GM21825 (cell line): ENCODE data around the gene RNF220.
A peak's percentile ranks its signal among the peaks of the same experiment; 100 is the strongest.

Experiments used
- ATAC-seq: cut with Tn5 transposase; IDR thresholded peaks from one replicate; pipeline ENCODE4 v1.9.1; 2021; ENCODE audit warnings: mild to moderate bottlenecking, moderate library complexity; ENCODE audit not compliant: unreplicated experiment

The RNF220 gene

DNA sequence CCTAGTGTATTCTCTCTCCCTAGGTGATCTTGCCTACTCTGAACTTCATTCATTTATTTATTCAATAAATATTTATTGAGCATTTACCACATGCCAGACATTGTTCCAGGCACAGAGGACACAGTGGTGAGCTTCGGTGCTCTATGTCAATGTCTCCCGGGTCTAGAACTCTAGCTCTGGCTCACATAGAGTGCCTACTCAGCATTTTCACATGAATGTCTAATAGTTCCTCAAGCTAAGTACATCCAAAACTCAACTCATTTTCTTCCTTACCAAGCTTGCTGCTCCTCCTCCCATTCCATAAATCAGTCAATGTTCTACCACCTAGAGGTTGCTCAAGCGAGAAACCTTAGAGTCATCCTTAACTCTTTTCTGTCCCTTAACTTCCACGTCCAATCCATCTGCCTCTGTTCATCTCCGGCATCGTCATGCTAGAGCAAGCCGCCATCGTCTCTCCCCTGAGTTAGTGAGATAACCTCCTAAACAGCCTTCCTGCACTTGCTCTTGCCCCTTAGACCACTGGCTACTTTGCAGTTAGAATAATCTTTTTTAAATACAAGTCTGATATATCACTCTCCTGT lies 201.7 kb downstream of the RNF220 start:
- ATAC-seq, result no peak

DNA sequence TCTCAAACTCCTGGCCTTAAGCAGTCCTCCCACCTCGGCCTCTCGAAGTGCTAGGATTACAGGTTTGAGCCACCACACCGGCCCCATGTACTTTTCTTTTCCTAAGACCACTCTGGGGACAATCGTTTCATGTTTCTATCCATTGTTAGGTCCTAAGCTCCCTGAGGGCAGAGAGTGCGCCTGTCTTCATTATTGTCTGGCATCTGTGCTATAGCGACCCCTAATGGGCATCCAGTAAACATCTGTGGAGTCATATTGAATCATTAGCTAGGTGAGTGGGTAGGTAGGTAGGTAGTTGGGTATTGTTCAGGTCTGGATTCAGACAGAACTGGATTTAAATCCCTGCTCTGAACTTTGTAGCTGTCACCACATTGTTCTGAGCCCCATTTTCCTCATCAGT lies 203.1 kb downstream of the RNF220 start:
- no peak for ATAC-seq

DNA sequence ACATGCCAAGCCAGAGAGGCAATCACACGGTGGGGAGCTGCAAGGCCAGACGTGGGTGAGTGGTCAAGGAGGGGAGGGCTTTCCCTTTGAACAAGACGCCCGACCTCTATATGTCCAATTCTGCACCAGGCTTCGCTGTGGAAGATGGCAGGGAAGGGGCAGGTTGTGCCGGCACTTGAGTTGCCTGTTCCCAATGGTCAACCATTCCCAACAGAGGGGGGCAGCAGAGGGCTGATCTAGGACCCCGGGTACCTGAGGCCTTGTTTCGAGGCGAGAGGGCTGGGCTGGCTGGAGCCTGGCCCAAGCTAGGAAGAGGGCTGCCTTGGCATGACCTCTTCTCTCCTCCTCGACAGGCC lies 204.3 kb downstream of the RNF220 start:
- ATAC-seq, result no peak

DNA sequence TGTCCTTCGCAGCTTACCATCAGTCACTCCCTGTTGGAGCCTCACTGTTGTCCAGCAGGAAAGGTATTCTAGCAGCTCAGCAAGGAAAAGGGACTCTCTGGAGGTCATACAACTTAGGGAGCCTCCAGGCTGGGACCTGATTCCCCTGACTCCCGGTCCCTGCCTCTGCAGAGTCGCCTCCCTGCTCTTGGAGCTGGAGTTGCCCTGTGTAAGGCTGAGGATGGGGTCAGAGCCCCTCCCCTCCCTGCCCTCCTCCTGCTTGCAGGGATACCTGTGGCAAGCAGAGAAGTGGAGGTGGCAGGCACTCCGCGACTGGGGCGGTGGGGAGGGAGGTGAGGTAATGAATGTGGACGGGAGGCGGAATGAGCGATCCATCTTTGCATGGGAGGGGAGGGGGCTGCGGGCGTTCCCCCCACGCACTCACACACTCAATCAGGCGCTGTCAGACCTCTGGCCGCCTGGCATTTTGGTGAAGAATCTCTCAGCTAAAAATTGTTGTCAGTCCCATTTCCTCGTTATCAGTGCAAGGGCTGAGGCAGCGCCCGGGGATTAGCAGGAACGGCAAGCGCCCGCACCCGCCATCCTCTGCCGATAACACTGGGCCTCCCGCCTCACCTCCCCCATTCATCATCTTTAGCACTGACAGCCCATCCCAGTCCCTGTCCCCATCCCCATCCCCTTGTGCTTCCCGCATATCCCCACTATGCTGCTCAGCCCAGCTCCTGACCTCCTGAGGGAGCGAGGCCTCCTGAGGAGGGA lies 204.9 kb downstream of the RNF220 start:
- no peak for ATAC-seq

DNA sequence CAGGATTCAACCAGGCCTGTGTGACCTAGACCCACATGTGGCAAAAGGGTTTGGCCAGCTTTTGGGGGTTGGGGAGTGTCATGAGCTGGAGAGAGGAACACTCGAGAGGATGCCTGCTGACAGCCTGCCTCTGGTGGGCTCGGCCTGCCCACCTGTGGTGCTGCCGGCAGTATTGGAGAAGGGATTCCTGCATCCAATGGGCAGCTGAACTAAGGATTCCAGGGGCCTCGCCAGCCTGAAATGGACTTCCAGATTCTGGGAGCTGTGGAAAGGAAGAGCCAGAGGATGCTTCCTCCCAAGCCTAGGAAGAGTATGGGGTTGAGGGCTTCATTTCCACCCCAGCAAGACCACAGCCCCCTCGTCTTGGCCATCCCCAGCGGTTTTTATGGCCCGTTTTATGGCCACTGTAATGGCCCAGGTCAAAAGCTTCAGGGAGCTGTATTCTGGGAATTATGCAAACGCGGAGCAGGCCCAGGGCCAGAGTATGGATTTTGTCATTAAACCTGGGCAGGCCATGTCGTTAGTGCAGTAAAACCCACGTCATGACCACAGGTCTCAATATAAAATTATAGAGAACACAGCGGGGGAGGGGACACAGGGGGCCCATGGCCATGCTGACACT lies 205.6 kb downstream of the RNF220 start:
- ATAC-seq, result no peak

DNA sequence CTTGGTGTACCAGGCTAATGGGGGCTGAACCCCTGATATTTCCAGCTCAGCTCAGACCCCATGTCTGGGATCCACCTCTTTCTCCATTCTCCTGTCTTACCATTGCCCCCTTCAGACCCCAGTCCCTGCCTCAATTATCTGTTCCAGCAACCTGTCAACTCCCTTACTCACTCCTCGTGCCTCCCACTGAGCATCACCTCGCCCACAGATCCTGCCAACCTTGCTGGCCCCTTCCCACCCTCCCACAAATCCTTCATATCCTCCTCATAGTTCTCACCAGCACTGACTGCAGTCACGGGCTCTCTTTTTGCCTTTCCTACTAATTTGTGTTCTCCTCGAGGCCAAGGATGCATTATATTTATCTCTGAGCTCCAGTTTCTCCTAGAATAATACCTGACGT lies 206.4 kb downstream of the RNF220 start:
- no peak for ATAC-seq

DNA sequence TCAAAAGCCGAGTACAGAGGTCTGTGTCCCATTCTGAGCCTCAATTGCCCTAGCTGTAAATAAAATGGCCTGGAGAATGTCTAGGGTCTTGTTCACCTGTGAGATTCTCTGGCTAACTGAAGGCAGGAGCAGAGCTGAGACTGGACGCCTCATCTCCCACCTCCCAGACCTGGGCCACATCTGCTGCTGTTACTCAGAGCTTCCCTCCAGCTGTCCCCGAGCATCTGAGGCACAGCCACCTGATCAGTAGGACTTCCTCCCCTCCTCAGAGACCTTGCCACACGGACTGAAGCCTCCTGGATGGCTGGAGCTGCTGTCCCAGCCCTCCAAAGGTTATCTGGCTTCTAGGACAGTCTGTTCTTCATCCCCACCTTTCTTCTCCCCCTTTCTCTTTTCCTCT lies 206.8 kb downstream of the RNF220 start:
- no peak for ATAC-seq

DNA sequence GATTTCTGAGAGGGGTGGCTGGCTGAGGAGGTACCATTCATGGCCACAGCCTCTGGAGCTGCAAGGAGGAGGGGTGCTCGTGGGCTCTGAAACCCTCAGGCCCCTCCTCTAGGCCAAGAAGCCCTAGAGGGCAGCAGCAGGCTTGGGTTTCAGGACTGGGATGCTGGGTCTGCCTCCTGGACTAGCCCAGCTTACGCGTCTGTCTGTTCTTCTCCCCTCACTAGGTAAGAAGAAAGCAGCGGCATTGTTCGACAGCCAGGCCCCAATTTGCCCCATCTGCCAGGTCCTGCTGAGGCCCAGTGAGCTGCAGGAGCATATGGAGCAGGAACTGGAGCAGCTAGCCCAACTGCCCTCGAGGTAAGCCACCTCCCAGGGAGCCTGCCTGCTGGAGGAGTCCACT lies 208.9 kb downstream of the RNF220 start:
- ATAC-seq, result no peak

DNA sequence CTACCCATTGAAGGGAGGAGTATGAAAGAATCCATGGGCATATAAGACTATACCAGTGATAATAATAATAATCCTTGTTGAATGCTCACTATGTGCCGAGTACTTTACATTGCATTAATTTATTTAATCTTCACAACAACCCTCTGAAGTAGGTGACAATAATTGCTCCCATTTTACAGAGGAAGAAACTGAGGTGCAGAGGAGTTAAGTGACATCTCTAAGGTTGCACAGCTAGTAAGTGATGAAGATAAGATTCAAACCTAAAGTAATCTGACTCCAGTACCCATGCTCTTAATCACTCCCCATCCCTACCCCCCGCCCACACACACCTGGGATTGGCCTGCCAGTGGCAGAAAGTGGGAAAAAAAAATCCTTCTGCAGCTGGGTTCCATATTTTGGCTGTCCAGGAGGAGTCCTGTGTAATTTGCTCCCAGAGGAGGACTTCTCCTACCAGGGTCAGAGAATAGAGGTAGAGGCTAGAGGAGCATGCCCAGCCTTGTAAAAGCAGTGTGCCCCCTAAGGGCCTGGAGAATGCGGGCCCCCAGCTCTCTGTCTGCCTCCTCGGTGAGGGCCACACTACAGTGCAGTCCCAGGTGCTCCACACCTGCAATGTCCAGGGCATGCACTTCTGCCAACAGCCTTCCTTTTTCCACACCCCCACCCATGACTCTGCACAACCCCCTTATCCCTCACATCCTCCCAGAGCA lies 211.4 kb downstream of the RNF220 start:
- no peak for ATAC-seq

DNA sequence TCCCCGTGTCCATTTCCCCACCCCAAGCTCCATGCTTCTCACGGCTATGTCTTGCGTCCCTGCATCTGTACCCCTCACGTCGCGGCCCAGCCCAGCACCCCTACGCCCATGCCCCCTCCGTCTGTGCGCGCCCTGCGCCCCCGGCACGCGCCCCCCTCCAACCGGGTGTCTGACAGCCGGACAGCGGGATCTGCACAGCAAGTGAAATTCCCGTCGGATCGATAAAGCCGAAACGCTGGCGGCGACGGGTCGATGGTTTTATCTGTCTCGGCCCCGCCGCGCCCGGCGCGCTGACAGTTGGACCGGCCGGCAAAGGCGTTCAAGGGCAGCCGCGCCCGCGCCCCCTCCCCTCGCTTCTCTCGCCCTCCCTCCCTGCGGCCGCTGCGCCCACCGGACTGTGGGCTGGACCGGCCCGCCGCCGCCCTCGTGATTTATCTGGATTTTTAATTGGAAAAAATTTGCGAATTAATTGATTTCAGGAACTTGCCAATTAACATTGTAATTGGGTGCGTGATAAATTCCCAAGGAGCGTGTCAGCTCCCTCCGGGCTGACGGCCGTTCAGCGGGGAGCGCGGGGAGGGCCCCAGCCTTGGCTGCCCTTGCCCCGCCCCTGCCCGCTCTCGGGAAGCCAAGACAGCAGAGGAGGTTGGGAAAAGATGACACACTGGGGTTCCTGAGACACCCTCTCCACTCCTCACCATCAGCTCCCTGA lies 212.1 kb downstream of the RNF220 start:
- ATAC-seq, result no peak

DNA sequence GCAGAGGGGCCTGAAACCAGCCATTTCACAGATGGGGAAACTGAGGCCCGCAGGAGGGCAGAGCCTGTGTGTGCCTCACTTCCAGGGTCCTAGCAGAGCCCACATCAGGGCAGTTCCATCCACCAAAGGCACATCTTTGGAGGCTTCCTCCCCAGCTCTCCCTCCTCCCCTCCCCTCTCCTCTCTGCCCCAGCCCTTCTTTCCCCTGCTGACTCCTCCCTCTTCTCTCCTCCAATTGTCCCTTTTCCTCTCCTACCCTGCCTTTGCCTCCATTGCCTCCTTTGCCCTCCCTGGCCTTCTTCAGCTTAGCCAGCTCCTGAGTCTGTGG lies 212.6 kb downstream of the RNF220 start:
- no peak for ATAC-seq

DNA sequence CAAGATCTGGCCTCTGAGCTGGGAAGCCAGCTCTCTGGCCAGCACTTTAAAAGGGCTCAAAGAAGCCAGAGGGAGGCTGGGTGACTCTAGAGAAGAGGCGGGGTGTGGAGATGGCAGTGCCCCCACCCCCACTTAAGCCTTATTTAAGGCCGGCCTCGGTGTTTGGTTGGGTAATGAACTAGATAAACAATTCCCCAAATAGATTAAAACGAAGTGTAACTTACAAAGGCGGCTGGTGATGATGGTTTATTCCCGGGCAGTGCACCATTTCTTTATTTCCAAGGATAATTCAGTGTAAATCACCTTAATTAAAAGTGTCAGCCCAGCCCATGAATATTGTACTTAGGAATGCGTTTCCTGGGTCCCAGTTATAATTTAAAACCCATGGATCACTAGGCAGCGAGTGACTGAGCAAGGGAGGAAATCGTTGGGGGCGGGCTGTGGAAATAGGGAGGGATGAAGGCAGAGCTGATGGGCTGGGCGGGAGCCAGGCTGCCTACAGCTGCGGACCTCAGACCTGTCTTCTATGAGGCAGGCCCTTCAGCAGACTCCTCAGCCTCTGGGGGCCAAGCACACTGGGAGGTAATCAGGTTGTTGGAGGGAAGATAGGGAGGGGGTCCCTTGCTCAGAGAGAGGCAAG lies 214.3 kb downstream of the RNF220 start:
- ATAC-seq, result no peak

DNA sequence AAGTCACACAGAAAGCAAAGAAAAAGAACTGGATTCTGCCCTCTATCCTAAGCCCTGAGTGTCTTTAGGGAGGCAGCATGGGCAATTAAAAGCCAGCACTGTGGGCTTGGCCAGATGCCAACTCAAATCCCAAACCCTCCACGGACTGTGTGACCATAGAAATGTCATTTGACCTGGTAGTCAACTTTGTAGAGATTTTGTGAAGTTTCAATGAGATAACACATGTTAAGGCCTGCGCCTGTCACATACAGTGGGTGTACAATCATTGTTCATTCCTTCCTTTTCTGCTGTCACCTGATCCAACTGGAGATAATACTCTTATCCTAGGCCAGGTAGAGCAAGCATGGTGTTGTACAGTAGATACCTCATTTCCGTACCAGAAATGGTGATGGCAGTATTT lies 215.0 kb downstream of the RNF220 start:
- no peak for ATAC-seq

DNA sequence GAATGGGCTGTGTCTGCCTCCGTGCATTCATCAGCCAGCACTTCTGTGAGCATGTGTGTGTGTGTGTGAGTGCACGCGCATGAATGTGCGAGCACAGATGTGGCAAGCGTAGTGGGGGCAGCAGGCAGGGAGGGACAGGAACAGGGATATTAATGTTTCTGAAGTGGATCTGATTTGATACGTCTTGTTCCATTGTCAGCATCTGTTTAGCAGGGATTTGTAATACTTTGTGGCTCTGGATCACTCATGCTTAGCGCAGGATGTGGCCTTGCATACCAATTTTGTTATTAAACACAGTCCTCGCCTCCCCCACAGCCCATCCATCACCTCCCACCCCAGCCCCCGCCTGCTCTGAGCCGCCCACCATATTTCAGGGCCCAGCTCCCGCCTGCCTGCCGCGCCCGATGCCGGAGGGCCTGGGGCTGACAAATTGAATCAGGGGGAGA lies 216.8 kb downstream of the RNF220 start:
- no peak for ATAC-seq

DNA sequence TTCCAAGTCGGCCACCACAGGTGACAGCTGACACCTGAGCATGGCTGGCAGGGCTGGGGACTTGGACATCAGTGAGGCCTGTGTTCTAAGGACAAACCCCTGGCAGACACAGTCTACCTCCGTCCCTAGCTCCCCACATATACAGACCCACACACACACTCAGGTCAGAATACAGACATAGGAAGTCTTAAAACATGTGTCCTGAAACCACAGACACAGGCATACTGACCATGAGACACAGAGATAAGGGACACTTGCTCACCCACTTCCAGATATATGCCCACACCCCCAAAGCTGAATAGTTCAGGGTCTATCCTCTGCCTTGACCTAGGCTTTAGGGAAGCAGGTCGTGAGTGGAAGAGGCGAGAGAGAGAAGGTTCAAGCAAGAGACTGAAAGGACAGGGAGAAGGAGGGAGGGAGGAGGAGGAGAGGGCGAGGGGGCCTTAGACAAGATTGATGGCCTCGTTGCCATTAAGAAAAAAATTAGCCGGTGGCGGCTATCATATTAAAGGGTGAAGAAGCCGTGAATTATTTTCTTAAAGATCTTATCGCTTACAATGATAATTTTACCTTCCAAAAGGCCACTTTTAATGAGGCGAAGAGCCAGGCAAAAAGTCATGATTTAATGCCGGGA lies 219.3 kb downstream of the RNF220 start:
- ATAC-seq, result no peak

DNA sequence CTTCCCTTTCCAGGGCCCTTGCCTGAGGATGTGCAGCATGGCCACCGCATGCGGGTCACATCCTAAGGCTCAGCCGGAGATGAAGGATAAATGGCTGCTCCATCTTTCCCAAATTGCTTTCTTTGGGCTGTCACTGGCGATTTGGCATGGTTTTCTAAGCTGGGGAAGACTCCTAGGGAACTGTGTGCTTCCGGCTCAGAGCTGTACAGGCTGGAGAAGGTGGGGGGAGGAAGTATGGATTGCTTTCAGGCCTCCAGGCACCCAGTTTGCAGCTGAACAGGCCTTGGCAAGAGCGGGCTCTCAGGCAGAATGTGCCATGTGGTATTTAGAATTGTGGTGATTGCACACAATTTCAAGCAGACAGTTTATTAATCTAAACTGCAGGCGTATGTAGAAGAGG lies 220.3 kb downstream of the RNF220 start:
- no peak for ATAC-seq

DNA sequence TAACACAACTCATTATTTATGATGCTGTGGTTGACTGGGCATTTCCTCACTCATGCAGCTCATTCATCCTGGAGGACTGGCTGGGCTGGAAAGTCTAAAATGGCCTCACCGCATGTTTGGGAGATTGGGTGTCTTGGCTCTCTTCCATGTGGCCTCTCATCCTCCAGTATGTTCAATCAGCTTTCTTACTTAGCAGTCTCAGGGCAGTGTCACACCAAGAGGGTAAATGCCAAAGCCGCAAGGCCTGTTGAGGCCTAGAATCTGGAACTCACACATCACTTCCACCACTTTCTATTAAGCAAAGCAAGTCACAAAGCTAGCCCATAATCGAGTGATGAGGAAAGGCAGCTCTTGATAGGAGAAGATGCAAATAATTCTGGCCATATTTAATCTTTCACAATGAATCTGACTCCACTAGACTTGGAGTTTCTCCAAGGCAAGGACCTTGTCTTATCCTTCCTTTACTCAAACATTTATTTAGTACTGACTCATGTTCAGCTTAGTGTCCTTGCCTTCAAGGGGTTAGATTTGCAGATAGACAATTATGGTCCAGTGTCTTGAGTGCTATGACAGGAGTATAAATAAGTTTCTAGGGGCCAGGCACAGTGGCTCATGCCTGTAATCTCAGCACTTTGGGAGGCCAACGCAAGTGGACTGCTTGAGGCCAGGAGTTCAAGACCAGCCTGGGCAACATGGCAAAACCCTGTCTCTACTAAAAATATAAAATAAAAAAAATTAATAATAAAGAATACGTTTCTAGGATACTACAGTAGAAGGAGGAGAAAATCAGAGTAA lies 224.1 kb downstream of the RNF220 start:
- no peak for ATAC-seq

DNA sequence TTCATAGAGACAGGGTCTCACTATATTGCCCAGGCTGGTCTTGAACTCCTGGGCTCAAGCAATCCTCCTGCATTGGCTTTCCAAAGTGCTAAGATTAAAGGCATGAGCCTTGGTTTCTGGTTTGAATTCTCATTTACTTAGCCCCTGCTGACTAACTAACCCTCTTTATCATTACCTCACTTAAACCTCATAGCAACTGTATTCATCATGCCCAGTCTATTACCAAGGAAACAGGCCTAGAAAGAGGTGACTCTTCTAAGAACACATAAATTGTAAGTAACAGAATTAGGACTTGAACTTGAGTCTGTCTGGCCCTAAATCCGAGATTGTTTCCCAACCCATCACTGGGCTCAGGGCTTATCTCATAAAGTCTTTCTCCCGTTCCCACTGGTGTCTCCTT lies 225.1 kb downstream of the RNF220 start:
- ATAC-seq, result no peak

DNA sequence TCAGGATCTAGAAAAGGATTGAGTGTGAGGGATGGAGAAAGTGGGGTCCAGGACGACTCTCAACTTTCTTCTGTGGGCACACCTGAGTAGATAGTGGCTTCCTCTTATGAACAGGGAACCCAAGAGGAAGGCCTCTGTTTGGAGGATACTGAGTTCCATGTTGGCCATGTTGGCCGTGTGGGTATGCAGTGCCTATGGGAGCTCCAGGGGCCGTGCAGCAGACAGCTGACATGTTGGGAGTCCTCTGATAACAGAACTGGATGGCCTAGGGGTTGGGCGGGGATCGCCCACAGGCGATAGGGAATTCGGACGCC lies 226.2 kb downstream of the RNF220 start:
- ATAC-seq, result peak; percentile 17
